CD4-positive, alpha-beta T cell treated with Interferon alpha-2 for 1 hour (primary cell): ENCODE results near the gene SLC13A2.
"Not testable (repeated sequence)": the region's sequence is repeated elsewhere in the genome, so short reads cannot be mapped to it uniquely, and the experiment has no call there.

Experiments used
- DNase-seq, 2 donors: peaks; one replicate each; pipeline ENCODE4 v3.0.0-alpha.2; 2020 to 2022

SLC13A2 gene, protein sequence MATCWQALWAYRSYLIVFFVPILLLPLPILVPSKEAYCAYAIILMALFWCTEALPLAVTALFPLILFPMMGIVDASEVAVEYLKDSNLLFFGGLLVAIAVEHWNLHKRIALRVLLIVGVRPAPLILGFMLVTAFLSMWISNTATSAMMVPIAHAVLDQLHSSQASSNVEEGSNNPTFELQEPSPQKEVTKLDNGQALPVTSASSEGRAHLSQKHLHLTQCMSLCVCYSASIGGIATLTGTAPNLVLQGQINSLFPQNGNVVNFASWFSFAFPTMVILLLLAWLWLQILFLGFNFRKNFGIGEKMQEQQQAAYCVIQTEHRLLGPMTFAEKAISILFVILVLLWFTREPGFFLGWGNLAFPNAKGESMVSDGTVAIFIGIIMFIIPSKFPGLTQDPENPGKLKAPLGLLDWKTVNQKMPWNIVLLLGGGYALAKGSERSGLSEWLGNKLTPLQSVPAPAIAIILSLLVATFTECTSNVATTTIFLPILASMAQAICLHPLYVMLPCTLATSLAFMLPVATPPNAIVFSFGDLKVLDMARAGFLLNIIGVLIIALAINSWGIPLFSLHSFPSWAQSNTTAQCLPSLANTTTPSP

DNA sequence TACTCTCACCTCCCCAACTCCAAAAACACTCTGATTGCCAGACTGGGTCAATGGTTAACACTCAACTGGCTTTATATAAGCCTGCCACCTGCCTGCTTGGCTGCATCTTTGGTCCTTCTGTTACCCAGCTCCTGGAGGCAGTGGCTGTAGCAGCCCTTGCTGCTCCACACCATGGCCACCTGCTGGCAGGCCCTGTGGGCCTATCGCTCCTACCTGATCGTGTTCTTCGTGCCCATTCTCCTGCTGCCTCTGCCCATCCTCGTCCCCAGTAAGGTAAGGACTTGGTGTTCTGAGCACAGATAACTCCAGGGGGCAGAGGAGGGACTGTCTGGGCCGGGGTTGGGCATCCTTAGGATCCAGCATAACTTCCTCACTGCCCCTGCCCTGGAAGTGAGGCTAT lies at the start of gene SLC13A2:
SLC13A2 (plus strand) TSS at position 103 of the 400 bp plus-strand sequence; CDS start at position 172, 69 bp downstream.
- no peak for DNase-seq

DNA sequence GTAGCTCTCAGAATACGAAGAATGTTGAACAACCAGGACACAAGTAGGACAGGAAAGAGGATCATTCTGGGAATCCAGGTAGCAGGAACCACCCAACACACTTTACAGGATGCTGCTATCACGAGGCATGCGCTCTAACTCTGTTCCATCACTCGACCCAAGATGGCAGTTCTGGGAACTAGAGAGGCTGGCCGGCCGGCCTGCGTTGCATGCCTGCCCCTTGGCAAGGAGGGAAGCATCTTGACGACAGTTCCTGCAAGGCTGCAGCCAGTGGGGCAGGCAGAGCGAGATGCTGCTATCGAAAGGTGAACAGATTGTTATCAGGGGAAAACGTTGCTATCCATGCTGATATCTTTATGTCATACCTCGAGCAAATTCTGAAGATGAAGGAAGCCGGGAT lies 48.2 kb upstream of the SLC13A2 start:
- no peak for DNase-seq

DNA sequence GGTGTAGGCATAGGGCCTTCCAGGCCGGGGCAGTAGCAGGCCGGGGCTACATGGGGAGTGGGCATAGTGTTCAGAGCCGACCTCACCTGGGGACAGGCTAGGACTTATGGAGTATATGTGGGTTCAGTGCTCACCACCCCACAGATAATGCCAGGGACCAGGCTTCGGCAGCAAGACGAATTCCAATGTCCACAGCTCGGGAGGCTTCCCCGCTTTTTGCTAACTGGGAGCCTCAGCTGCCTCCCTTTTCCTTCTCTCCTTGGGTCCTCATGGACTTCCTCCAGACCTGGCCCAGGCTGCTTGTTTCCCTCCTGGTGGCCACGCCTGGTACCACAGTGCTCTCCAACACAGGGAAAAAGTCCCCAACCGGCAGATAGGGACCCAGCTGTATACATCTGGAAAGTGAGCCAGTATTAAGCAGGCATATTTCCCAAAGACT lies 47.3 kb upstream of the SLC13A2 start:
- DNase-seq = no peak

DNA sequence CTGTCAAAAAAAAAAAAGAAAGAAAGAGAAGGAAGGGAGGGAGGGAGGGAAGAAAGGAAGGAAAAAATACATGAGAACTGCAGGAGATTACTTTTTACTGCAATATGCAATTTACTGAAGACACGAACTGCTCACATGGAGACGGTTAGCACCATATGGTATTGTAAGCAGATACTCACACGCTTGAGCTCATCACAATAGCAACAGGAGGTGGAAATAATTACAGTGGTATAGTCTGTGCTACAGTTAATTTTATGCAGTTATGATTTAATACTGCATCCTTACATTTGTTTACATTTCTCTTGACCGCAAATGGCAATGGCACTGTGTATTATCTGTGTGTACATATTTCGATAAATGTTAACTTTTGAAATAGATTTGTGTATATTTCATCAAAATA lies 46.1 kb upstream of the SLC13A2 start:
- no peak for DNase-seq

DNA sequence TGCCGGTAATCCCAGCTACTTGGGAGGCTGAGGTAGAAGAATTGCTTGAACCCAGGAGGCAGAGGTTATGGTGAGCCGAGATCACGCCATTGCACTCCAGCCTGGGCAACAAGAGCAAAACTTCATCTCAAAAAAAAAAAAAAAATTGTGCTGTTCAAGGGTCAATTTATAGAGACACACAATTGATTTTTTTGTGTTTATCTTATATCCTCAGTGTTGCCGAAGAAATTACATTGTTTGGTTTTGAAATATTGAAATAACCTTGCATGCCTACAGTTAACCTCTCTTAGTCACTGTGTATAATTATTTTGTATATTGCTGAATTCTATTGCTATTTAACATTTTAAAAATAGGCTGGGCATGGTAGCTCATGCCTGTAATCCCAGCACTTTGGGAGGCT lies 45.5 kb upstream of the SLC13A2 start:
- DNase-seq = not testable (repeated sequence)

DNA sequence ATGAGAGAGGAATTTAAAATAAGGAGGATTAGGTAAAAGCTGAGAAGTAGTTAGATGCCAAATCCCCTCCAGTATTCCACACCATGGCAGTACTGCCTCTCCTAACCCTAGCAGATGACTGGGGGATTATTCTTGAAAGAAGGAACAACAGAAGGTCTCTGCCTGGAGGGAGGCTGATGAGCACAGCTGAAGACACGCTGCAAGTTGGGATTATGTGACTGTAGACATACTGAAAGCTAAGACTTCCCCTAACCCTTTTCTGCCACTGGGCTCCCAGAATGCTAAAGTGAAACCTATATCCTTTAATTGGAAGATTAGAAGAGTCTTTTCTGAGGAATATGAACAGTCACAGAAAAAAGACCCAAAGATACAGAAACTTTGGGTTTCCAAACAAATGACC lies 39.7 kb upstream of the SLC13A2 start:
- DNase-seq = no peak

DNA sequence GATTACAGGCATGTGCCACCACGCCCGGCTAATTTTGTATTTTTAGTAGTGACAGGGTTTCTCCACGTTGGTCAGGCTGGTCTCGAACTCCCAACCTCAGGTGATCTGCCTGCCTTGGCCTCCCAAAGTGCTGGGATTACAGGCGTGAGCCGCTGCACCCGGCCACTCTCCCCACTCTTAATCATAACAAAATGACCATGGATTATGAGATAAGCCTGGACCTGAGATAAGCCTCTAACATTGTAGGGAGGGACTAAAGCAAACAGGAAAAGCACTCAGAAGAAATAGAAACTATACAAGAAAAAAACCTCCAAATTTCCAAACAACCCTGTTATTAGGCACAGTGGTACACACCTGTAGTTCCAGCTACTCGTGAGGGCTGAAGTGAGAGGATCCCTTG lies 39.1 kb upstream of the SLC13A2 start:
- not testable (repeated sequence) for DNase-seq

DNA sequence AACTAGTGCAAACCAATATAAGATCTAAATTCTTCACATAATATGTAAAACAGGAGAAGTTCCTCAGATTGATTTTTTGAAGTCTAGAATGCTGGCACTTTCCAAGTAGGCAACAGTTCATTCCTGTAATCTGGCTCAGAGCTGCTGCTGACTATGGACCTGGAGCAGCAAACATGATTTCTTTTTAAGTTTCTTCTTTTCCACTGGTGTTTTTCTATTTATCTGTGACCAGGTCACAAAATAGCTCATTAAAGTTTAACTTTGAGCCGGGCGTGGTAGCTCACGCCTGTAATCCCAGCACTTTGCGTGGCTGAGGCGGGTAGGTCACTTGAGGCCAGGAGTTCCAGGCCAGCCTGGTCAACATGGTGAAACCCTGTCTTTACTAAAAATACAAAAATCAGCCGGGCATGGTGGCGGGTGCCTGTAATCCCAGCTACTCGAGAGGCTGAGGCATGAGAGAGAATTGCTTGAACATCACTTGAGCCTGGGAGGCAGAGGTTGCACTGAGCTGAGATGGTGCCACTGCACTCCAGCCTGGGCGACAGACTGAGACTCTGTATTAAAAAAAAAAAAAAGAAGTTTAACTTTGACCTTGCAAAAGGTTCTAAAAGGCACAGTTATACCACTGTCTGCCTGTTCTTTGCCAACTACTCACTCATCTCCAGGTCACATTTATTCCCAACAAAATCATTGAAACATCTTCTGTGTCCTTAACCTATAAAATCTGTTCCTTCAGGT lies 29.4 kb upstream of the SLC13A2 start:
- DNase-seq = no peak

DNA sequence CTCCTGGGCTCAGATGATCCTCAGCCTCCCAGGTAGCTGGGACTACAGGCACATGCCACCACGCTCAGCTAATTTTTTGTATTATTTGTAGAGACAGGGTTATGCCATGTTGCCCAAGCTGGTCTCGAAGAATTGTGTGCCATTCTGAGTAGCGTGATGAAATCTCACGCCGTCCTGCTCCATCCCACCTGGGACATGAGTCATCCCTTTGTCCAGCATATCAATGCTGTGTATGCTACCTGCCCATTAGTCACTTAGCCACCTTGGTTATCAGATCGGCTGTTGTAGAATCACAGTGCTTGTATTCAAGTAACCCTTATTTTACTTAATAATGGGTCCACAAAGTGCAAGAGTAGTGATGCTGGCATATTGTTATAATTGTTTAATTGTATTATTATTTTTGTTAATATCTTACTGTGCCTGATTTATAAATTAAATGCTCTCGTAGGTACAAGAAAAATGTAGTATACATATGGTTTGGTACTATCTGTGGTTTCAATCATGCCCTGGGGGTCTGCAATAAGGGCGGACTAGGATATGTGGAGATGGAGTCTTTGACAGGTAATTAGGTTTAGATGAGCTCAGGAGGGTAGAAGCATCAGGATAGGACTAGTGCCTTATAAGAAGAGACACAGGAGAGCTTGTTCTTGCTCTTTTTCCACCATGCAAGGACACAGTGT lies 26.6 kb upstream of the SLC13A2 start:
- no peak for DNase-seq

DNA sequence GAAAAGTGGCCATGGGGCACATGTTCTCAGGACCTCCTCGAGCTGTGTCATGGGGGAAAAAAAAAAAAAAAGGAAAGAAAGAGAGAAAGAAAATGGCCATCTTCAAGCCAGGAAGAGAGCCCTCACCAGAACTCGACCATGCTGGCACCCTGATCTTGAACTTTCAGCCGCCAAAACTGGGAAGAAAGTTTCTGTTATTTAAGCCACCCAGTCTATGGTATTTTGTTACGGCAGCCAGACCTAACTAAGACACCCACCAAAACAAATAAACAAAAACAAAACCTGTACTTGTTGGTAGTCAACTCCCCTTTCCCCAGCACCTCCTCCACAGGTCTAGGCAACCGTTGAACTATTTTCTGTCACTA lies 26.1 kb upstream of the SLC13A2 start:
- no peak for DNase-seq

DNA sequence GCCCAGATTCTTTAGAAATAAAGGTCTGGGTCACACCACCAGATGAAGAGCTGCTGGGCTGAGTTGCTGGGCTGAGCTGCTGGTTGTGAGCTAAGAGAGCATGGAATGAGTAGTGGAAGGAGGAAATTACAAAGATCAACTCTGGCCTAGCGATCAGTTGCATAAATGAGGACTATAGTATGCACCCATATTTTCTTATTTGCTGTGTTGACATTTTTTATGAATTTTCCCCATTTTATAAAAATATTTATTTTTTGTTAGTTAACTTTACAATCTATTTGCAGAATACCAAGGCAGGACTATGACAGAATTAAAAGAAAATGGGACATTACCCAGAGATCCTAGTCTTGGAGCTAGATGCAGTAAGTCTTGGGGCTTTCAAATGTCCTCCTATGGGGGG lies 23.6 kb upstream of the SLC13A2 start:
- DNase-seq = no peak

DNA sequence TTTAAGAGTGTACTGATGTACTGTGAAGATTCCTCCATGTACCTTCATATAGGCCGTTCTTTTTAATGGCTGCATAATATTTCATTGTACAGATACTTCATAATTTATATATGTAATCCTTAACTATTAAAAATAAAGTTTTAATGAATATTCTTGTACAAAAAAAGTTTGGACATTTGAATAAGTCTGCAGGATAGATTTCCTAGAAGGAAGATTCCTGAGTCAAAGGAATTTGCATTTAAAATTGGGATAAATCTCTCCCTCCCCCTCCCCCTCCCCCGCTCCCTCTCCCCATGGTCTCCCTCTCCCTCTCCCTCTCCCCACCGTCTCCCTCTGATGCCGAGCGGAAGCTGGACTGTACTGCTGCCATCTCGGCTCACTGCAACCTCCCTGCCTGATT lies 15.6 kb upstream of the SLC13A2 start:
- no peak for DNase-seq

DNA sequence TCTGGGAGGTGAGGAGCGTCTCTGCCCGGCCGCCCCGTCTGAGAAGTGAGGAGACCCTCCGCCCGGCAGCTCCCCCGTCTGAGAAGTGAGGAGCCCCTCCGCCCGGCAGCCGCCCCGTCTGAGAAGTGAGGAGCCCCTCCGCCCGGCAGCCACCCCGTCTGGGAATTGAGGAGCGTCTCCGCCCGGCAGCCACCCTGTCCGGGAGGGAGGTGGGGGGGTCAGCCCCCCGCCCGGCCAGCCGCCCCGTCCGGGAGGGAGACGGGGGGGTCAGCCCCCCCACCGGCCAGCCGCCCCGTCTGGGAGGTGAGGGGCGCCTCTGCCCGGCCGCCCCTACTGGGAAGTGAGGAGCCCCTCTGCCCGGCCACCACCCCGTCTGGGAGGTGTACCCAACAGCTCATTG lies 14.6 kb upstream of the SLC13A2 start:
- not testable (repeated sequence) for DNase-seq

DNA sequence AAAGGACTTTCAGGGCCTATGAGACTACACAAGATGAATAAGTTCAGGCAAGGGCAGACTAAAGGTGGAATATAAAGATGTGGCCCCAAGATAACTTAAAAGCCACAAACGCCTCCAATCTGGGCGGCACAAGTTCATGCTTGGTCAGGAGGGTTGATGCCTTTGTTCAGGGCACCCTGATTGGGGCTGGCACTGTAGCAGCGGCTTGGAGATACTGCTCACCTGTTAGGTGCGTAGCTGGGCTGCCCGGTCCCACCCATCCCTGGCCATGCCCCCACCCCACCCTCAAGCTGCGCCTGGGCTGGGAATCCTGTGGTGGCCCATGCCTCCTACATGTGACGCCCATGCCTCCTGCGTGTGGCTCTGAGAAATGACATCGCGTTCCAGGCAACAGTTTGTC lies 12.5 kb upstream of the SLC13A2 start:
- DNase-seq = no peak

DNA sequence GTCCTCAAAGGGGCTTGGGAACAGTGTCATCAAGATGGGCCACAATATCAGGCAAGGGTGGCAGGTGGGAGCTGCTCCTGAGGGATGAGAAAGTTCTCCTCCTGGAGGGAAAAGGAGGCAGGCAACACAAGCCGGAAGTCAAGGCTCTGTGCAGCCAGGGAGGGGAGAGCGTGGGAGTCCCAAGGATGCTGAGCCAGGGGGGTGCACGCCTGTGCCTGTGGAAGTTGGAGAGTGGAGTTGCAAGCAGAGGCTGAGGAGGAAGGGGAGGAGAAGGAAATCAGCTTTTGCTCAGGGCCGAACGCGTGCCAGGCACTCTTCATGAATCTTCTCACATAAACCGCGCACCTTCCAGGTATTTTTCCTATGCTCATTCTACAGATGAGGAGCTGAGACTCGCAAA lies 7.4 kb upstream of the SLC13A2 start:
- DNase-seq = no peak

DNA sequence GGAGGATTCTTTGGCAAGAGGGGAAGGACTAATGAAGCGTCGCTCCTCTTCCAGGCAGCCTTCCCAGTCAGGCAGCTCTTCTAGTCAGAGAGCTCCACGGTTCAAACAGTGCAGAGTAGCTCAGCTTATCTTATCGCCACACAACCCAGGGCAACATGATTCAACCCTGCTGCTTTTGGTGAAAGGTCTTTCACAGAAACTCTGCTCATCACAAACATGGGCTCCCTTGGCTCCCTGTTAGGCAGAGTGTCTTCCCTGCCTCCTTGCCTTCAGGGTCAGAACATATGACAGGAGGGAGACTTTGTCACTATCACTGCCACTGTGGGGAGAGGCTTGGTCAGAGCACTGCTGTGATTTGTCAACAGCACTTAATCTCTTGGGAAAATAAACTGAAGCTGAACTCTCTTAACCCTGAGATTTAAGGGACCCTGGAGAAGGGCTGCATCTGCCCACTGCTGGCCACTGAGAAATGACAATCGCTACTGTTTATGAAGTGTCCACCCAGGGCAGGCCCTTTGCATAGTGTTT lies 6.9 kb upstream of the SLC13A2 start:
- no peak for DNase-seq

DNA sequence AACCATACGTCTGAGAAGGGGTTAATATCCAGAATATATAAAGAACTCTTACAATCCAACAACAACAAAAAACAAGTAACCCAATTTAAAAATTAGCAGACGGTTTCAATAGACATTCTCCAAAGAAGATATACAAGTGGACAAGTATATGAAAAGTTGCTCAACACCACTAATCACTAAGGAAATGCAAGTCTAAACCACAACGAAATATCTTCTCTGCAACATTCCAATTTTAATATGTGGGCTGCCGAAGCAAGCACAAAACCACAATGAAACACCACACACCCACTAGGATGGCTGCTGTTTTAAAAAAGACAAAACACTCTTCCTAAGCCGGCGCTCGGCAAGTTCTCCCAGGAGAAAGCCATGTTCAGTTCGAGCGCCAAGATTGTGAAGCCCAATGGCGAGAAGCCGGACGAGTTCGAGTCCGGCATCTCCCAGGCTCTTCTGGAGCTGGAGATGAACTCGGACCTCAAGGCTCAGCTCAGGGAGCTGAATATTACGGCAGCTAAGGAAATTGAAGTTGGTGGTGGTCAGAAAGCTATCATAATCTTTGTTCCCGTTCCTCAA lies 5.9 kb upstream of the SLC13A2 start:
- no peak for DNase-seq

DNA sequence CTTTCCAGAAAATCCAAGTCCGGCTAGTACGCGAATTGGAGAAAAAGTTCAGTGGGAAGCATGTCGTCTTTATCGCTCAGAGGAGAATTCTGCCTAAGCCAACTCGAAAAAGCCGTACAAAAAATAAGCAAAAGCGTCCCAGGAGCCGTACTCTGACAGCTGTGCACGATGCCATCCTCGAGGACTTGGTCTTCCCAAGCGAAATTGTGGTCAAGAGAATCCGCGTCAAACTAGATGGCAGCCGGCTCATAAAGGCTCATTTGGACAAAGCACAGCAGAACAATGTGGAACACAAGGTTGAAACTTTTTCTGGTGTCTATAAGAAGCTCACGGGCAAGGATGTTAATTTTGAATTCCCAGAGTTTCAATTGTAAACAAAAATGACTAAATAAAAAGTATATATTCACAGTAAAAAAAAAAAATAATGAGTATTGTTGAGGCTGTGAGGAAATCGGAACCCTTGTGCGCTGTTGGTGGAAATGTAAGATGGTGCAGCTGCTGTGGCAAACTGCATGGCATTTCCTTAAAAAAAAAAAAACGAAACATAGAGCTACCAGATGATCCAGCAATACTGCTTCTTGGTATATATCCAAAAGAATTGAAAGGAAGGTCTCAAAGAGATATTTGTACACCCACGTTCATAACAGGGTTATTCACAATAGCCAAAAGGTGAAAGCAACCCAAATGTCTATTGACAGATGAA lies 5.3 kb upstream of the SLC13A2 start:
- not testable (repeated sequence) for DNase-seq

DNA sequence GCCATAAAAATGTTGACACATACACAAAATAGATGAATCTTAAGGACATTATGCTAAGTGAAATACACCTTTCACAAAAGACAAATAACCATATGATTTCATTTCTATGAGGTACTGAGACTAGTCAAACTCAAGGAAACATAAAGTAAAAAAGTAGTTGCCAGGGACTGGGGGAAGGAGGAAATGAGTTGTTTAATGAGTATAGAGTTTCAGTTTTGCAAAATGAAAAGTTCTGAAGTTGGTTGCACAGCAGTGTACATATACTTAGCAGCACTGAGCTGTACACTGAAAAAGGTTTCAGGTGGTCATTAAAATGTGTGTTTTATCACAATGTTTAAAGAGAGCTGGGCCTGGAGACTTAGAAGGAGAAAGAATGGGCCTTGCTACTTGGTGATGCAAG lies 4.7 kb upstream of the SLC13A2 start:
- DNase-seq = no peak

DNA sequence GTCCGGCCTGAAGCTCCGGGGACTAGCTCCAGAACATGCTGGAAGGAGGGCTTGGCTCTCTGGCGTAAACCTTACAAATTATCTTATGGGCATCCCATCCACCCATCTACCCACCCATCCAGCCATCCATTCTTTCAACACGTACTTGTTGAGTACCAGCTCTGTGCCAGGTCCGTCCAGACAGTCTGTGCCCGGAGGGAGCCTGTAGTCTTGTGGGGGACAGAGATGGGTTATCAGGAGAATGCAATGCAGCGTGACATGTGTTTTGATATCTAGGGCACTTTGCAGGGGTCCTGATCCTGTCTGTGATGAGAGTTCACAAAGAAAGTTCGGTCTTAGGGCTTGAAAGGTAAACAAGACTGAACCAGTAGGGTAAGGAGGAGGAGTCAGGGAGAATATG lies 4.1 kb upstream of the SLC13A2 start:
- no peak for DNase-seq

DNA sequence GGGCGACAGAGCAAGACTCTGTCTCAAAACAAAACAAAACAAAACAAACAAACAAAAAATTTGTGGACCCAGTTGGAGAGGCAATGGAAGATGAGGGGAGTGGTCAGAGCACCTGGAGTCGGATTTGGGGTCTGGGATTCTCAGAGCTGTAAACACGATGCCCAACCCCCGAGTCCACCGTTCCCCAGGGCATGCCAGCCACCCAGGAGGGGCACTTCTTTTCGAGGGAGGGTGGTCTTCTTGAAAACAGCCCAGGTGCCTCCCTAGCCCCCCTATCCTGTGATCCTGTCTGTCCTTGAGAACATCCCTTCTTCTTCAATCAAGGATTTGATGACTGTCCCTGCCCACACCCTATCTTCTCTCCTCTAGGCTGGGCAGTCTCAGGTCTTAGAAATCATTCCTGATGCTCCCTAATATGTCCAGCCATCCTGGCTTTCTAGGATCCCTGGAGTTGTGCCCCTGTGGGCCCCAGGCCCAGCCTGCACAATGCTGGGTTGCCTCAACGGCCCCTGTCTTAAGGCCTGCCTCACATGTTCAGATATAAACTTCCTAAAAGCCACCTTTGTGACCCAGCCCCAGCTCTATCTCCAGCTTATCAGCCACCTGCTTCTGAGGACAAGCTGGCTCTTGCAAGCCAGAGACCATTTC lies 3.1 kb upstream of the SLC13A2 start:
- DNase-seq = no peak

DNA sequence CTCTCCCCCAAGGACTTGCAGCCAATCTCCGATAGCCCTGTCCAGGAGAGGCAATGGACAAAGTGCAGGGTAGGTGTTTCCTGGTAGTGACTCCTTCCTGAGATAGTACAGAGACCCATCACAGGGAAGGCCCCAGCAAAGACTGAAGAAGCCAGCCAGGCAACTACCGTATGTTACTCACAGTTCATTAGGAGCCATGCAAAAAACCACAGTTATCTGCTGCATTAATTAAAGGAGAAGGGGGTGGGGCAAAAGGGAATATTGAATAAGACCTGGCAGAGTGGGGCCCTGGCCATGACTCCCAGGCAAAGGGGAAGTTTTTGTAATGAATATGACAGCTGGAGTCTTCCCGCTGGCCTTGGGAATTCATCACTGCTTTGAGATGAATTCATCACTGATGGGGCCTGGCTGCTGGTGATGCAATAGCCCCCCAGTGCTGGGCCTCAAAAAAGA lies 2.5 kb upstream of the SLC13A2 start:
- DNase-seq = no peak
